Left ventricle myocardium superior (tissue), 1 donor: ENCODE data around the gene PAM16. TPM values are rescaled to one million over a fixed set of nuclear protein-coding genes. Genes with fewer than 3 reads are reported as not detected.
"Not testable (repeated sequence)": the region's sequence is repeated elsewhere in the genome, so short reads cannot be mapped to it uniquely, and the experiment has no call there.

ENCODE experiments used
- ATAC-seq: fragments of 200-7000 bp; cut with Tn5 transposase; one replicate; pipeline ENCODE4 v1.9.1; 2020; ENCODE audit warnings: mild to moderate bottlenecking, moderate library complexity
- DNase-seq: peaks from one replicate; pipeline ENCODE4 v3.0.0-alpha.2; 2020
- intact Hi-C: fragments of 100-400 bp; cut with micrococcal nuclease; formaldehyde crosslinking; loops from one replicate; pipeline ENCODE4 v1.11.0; 2022
- long read RNA-seq: library from polyadenylated mRNA; unstranded; transcript quantifications from one replicate; pipeline ENCODE4 v2.0.0, GENCODE V29; 2021
- total RNA-seq: library from RNA; stranded (reverse); fragmentation: NEBNext Ultra II Directional; extraction: Animal tissue kit (Norgen Biotek cat#: 25700); gene quantifications from one replicate; pipeline ENCODE4 v1.2.1, GENCODE V29; 2021
- donor health status: DM: no; HTN: yes; CAD: no; lungs with severe emphysema.

Gene PAM16
- total RNA-seq, result 70.0 TPM
- long read RNA-seq, transcript PAM16-201 (5 exons, 587 nt), result major isoform, 46 of 53 reads
- long read RNA-seq, partial matches to known transcripts, result 0 of 53 reads
- long read RNA-seq, other reads (novel, unspliced or antisense), result 6 of 53 reads

GRCh38 chr16:4350787-4351659, at the start of gene PAM16:
PAM16 (minus strand) TSS chr16:4351321; CDS start chr16:4351234, 87 bp downstream.
- intact Hi-C loops, result loop anchor here (10.0 kb wide), 1 partner anchor 54 kb away; no protein-coding TSS in a partner anchor
- ATAC-seq, result peak; percentile 95
- peak; percentile 99 for DNase-seq

- DNase-seq (no peak), ATAC-seq (no peak)
- intact Hi-C loops, result no loop called here
Measured at GRCh38 chr16:4399001-4399730, 48.0 kb upstream of the PAM16 start.

GRCh38 chr16:4395055-4395726, 44.1 kb upstream of the PAM16 start:
- intact Hi-C loops, result no loop called here
- peak; percentile 11 for DNase-seq
- no peak for ATAC-seq

GRCh38 chr16:4393850-4394249, 42.7 kb upstream of the PAM16 start:
- intact Hi-C loops, ATAC-seq: not testable (repeated sequence)
- DNase-seq, result peak; percentile 10

- intact Hi-C loops, result no loop called here
- ATAC-seq (peak; percentile 17), DNase-seq (peak; percentile 12)
Measured at GRCh38 chr16:4393240-4393600, 42.1 kb upstream of the PAM16 start.

- peak; percentile 42 for ATAC-seq
- intact Hi-C loops, result no loop called here
- DNase-seq, result peak; percentile 59
Measured at GRCh38 chr16:4392382-4393239, 41.5 kb upstream of the PAM16 start.

- DNase-seq (peak; percentile 21), ATAC-seq (no peak)
- intact Hi-C loops, result no loop called here
Measured at GRCh38 chr16:4391631-4392381, 40.7 kb upstream of the PAM16 start.

GRCh38 chr16:4390266-4391260, 39.4 kb upstream of the PAM16 start:
- intact Hi-C loops, result no loop called here
- DNase-seq (peak; percentile 21), ATAC-seq (no peak)

GRCh38 chr16:4389051-4389955, 38.2 kb upstream of the PAM16 start:
- intact Hi-C loops, result no loop called here
- ATAC-seq (peak; percentile 32), DNase-seq (peak; percentile 32)

GRCh38 chr16:4388271-4389021, 37.3 kb upstream of the PAM16 start:
- DNase-seq (peak; percentile 66), ATAC-seq (peak; percentile 44)
- intact Hi-C loops, result no loop called here

GRCh38 chr16:4387781-4388180, 36.7 kb upstream of the PAM16 start:
- no peak for ATAC-seq
- intact Hi-C loops, result no loop called here
- DNase-seq, result peak; percentile 26

GRCh38 chr16:4386951-4387565, 35.9 kb upstream of the PAM16 start:
- DNase-seq (no peak), ATAC-seq (no peak)
- intact Hi-C loops, result no loop called here

GRCh38 chr16:4386451-4386805, 35.3 kb upstream of the PAM16 start:
- DNase-seq (peak; percentile 50), ATAC-seq (peak; percentile 5)
- intact Hi-C loops, result no loop called here

- DNase-seq (no peak), ATAC-seq (no peak)
- intact Hi-C loops, result no loop called here
Measured at GRCh38 chr16:4385789-4386450, 34.8 kb upstream of the PAM16 start.
